HEK293 (cell line): ENCODE measurements around the gene BTG4.

ENCODE experiments used
- CTCF ChIA-PET: fragments of 350-600 bp; formaldehyde crosslinking; extraction: SDS; loops from one replicate; lab custom pipeline; 2021; ENCODE audit warnings: antibody characterized with exemption; lab: Yijun Ruan, JAX
- POLR2A ChIA-PET: fragments of 300-600 bp; formaldehyde crosslinking; extraction: SDS; loops from one replicate; lab custom pipeline; 2020; ENCODE audit warnings: antibody characterized with exemption, inconsistent platforms; lab: Yijun Ruan, JAX
- H3K27ac ChIP-seq: fragments of 200-500 bp; sonication (Bioruptor generic); 2 replicates; pipeline ENCODE4 v1.5.1; 2014; ENCODE audit warnings: low read depth, low read length, control low read depth, inconsistent platforms; ENCODE audit errors: extremely low read depth
- H3K36me3 ChIP-seq, 2 experiments: fragments of 200-500 bp in 1 of 2; sonication (Bioruptor generic) in 1 of 2; 1 replicate in 1 of 2; 2 replicates in 1 of 2; pipeline ENCODE4 v1.5.1; 2014 to 2017; ENCODE audit warnings: inconsistent platforms in 2 of 2, low read length in 2 of 2; ENCODE audit not compliant: control insufficient read depth in 2 of 2, insufficient read depth in 1 of 2
- H3K4me1 ChIP-seq: fragments of 200-500 bp; sonication (Bioruptor generic); 2 replicates; pipeline ENCODE4 v1.5.1; 2014; ENCODE audit warnings: mild to moderate bottlenecking, low read length, inconsistent platforms; ENCODE audit not compliant: control insufficient read depth, insufficient read depth
- H3K4me3 ChIP-seq: 2 replicates; pipeline ENCODE4 v1.5.1; 2011; ENCODE audit warnings: low read depth, mild to moderate bottlenecking, control low read depth, low read length, moderate library complexity
- H3K9me3 ChIP-seq: fragments of 200-500 bp; sonication (Bioruptor generic); 2 replicates; pipeline ENCODE4 v1.5.1; 2014; ENCODE audit warnings: low read depth, low read length, inconsistent platforms; ENCODE audit not compliant: control insufficient read depth, insufficient read depth
- HOXC10 ChIP-seq: sonication (generic); formaldehyde crosslinking; IDR thresholded peaks from 2 replicates; pipeline ENCODE4 v1.8.1; 2023; ENCODE audit warnings: mild to moderate bottlenecking, missing genetic modification reagents
- IKZF3 ChIP-seq: fragments of 450-650 bp; IDR thresholded peaks from 2 replicates; pipeline ENCODE4 v1.5.0; 2018; ENCODE audit warnings: missing biosample characterization, mild to moderate bottlenecking, missing genetic modification characterization, moderate library complexity
- MYNN ChIP-seq: fragments of 450-650 bp; formaldehyde crosslinking; IDR thresholded peaks from 2 replicates; pipeline ENCODE4 v1.5.1; 2016; ENCODE audit warnings: missing biosample characterization, missing genetic modification characterization, borderline replicate concordance
- SCRT2 ChIP-seq: fragments of 450-650 bp; formaldehyde crosslinking; IDR thresholded peaks from 2 replicates; pipeline ENCODE4 v1.5.1; 2016; ENCODE audit warnings: missing biosample characterization, missing genetic modification characterization
- ZBTB20 ChIP-seq: fragments of 450-650 bp; formaldehyde crosslinking; IDR thresholded peaks from 2 replicates; pipeline ENCODE4 v1.5.1; 2016; ENCODE audit warnings: missing biosample characterization, missing genetic modification characterization
- ZBTB8A ChIP-seq: fragments of 450-650 bp; formaldehyde crosslinking; IDR thresholded peaks from 2 replicates; pipeline ENCODE4 v1.5.1; 2016; ENCODE audit warnings: missing biosample characterization, missing genetic modification characterization
- ZFP37 ChIP-seq: fragments of 450-650 bp; formaldehyde crosslinking; IDR thresholded peaks from 2 replicates; pipeline ENCODE4 v1.5.1; 2016; ENCODE audit warnings: missing biosample characterization, missing genetic modification characterization
- ZNF175 ChIP-seq: fragments of 450-650 bp; formaldehyde crosslinking; IDR thresholded peaks from 2 replicates; pipeline ENCODE4 v1.5.1; 2016; ENCODE audit warnings: missing biosample characterization, missing genetic modification characterization
- ZNF335 ChIP-seq: fragments of 450-650 bp; formaldehyde crosslinking; conservative IDR thresholded peaks from 2 replicates; pipeline ENCODE4 v1.5.1; 2016; ENCODE audit warnings: missing biosample characterization, missing genetic modification characterization
- ZNF350 ChIP-seq: fragments of 450-650 bp; formaldehyde crosslinking; IDR thresholded peaks from 2 replicates; pipeline ENCODE4 v1.5.0; 2017; ENCODE audit warnings: missing biosample characterization, mild to moderate bottlenecking, missing genetic modification characterization
- ZNF600 ChIP-seq: fragments of 450-650 bp; formaldehyde crosslinking; IDR thresholded peaks from 2 replicates; pipeline ENCODE4 v1.5.1; 2016; ENCODE audit warnings: missing biosample characterization, missing genetic modification characterization
- ZNF629 ChIP-seq: fragments of 450-650 bp; formaldehyde crosslinking; IDR thresholded peaks from 2 replicates; pipeline ENCODE4 v1.5.1; 2017; ENCODE audit warnings: missing biosample characterization, missing genetic modification characterization
- ZNF660 ChIP-seq: fragments of 450-650 bp; IDR thresholded peaks from 2 replicates; pipeline ENCODE4 v1.5.1; 2018; ENCODE audit warnings: missing biosample characterization, mild to moderate bottlenecking, missing genetic modification characterization
- ZSCAN16 ChIP-seq: fragments of 450-650 bp; formaldehyde crosslinking; IDR thresholded peaks from 2 replicates; pipeline ENCODE4 v1.5.1; 2016; ENCODE audit warnings: missing biosample characterization, missing genetic modification characterization
- ZSCAN30 ChIP-seq: fragments of 450-650 bp; IDR thresholded peaks from 2 replicates; pipeline ENCODE4 v1.5.1; 2018; ENCODE audit warnings: missing biosample characterization, mild to moderate bottlenecking, missing genetic modification characterization, moderate library complexity
- TF ChIP-seq, protein P1 (sequence below): fragments of 450-650 bp; formaldehyde crosslinking; optimal IDR thresholded peaks from 2 replicates; pipeline ENCODE3; 2016; ENCODE audit warnings: missing biosample characterization, mild to moderate bottlenecking, missing genetic modification characterization
- TF ChIP-seq, protein P2 (sequence below): fragments of 450-650 bp; formaldehyde crosslinking; IDR thresholded peaks from 2 replicates; pipeline ENCODE4 v1.5.1; 2017; ENCODE audit warnings: missing biosample characterization, missing genetic modification characterization
- TF ChIP-seq, protein P3 (sequence below): fragments of 450-650 bp; formaldehyde crosslinking; IDR thresholded peaks from 2 replicates; pipeline ENCODE4 v1.5.1; 2016; ENCODE audit warnings: missing biosample characterization, missing genetic modification characterization
- TF ChIP-seq, protein P4 (sequence below): fragments of 450-650 bp; formaldehyde crosslinking; IDR thresholded peaks from 2 replicates; pipeline ENCODE4 v1.5.1; 2016; ENCODE audit warnings: missing biosample characterization, missing genetic modification characterization
- TF ChIP-seq, protein P5 (sequence below): fragments of 450-650 bp; formaldehyde crosslinking; IDR thresholded peaks from 2 replicates; pipeline ENCODE4 v1.5.1; 2016; ENCODE audit warnings: missing biosample characterization, missing genetic modification characterization
- TF ChIP-seq, protein P6 (sequence below): fragments of 450-650 bp; formaldehyde crosslinking; IDR thresholded peaks from 2 replicates; pipeline ENCODE4 v1.5.1; 2017; ENCODE audit warnings: missing biosample characterization, mild to moderate bottlenecking, missing genetic modification characterization, moderate library complexity
- TF ChIP-seq, protein P7 (sequence below): fragments of 450-650 bp; formaldehyde crosslinking; IDR thresholded peaks from 2 replicates; pipeline ENCODE4 v1.5.1; 2016; ENCODE audit warnings: missing biosample characterization, missing genetic modification characterization

Gene BTG4

DNA sequence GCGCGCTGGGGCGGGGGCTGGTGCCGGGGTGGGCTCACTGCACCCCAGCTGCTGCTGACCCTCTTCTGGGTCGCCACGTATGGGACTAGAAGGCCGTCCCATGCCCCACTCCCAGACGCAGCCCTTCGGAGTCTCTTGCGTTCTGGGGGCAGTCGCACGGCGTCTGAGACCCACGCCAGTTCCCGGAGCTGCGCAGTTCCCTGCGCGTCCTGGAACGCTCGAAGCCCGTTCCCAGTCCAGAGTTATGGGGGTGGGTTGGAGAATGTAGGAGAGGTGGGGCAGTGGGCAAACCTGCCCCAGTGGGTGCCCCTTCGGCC is 28.7 kb upstream of the BTG4 start (continued):
- TF ChIP-seq, protein P1, sequence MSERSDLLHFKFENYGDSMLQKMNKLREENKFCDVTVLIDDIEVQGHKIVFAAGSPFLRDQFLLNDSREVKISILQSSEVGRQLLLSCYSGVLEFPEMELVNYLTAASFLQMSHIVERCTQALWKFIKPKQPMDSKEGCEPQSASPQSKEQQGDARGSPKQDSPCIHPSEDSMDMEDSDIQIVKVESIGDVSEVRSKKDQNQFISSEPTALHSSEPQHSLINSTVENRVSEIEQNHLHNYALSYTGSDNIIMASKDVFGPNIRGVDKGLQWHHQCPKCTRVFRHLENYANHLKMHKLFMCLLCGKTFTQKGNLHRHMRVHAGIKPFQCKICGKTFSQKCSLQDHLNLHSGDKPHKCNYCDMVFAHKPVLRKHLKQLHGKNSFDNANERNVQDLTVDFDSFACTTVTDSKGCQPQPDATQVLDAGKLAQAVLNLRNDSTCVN (tag by site-specific recombination) = peak; percentile 49
- TF ChIP-seq ZNF335 (tag by site-specific recombination) (0 out of 2 replicates have a peak, but pooled peaks have one; percentile 40), IKZF3 (tag by site-specific recombination) (no peak), ZBTB20 (tag by site-specific recombination) (no peak), ZNF600 (tag by site-specific recombination) (no peak), ZNF660 (tag by site-specific recombination) (no peak), ZBTB8A (tag by site-specific recombination) (no peak), ZNF175 (tag by site-specific recombination) (no peak), ZSCAN30 (tag by site-specific recombination) (no peak), ZNF629 (tag by site-specific recombination) (no peak), HOXC10 (CRISPR knock-in tag) (no peak)
- TF ChIP-seq, protein P2, sequence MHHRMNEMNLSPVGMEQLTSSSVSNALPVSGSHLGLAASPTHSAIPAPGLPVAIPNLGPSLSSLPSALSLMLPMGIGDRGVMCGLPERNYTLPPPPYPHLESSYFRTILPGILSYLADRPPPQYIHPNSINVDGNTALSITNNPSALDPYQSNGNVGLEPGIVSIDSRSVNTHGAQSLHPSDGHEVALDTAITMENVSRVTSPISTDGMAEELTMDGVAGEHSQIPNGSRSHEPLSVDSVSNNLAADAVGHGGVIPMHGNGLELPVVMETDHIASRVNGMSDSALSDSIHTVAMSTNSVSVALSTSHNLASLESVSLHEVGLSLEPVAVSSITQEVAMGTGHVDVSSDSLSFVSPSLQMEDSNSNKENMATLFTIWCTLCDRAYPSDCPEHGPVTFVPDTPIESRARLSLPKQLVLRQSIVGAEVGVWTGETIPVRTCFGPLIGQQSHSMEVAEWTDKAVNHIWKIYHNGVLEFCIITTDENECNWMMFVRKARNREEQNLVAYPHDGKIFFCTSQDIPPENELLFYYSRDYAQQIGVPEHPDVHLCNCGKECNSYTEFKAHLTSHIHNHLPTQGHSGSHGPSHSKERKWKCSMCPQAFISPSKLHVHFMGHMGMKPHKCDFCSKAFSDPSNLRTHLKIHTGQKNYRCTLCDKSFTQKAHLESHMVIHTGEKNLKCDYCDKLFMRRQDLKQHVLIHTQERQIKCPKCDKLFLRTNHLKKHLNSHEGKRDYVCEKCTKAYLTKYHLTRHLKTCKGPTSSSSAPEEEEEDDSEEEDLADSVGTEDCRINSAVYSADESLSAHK (tag by site-specific recombination) = no peak
- TF ChIP-seq, protein P3, sequence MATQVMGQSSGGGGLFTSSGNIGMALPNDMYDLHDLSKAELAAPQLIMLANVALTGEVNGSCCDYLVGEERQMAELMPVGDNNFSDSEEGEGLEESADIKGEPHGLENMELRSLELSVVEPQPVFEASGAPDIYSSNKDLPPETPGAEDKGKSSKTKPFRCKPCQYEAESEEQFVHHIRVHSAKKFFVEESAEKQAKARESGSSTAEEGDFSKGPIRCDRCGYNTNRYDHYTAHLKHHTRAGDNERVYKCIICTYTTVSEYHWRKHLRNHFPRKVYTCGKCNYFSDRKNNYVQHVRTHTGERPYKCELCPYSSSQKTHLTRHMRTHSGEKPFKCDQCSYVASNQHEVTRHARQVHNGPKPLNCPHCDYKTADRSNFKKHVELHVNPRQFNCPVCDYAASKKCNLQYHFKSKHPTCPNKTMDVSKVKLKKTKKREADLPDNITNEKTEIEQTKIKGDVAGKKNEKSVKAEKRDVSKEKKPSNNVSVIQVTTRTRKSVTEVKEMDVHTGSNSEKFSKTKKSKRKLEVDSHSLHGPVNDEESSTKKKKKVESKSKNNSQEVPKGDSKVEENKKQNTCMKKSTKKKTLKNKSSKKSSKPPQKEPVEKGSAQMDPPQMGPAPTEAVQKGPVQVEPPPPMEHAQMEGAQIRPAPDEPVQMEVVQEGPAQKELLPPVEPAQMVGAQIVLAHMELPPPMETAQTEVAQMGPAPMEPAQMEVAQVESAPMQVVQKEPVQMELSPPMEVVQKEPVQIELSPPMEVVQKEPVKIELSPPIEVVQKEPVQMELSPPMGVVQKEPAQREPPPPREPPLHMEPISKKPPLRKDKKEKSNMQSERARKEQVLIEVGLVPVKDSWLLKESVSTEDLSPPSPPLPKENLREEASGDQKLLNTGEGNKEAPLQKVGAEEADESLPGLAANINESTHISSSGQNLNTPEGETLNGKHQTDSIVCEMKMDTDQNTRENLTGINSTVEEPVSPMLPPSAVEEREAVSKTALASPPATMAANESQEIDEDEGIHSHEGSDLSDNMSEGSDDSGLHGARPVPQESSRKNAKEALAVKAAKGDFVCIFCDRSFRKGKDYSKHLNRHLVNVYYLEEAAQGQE (tag by site-specific recombination) = no peak
- TF ChIP-seq, protein P4, sequence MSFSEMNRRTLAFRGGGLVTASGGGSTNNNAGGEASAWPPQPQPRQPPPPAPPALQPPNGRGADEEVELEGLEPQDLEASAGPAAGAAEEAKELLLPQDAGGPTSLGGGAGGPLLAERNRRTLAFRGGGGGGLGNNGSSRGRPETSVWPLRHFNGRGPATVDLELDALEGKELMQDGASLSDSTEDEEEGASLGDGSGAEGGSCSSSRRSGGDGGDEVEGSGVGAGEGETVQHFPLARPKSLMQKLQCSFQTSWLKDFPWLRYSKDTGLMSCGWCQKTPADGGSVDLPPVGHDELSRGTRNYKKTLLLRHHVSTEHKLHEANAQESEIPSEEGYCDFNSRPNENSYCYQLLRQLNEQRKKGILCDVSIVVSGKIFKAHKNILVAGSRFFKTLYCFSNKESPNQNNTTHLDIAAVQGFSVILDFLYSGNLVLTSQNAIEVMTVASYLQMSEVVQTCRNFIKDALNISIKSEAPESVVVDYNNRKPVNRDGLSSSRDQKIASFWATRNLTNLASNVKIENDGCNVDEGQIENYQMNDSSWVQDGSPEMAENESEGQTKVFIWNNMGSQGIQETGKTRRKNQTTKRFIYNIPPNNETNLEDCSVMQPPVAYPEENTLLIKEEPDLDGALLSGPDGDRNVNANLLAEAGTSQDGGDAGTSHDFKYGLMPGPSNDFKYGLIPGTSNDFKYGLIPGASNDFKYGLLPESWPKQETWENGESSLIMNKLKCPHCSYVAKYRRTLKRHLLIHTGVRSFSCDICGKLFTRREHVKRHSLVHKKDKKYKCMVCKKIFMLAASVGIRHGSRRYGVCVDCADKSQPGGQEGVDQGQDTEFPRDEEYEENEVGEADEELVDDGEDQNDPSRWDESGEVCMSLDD (tag by site-specific recombination) = no peak

DNA sequence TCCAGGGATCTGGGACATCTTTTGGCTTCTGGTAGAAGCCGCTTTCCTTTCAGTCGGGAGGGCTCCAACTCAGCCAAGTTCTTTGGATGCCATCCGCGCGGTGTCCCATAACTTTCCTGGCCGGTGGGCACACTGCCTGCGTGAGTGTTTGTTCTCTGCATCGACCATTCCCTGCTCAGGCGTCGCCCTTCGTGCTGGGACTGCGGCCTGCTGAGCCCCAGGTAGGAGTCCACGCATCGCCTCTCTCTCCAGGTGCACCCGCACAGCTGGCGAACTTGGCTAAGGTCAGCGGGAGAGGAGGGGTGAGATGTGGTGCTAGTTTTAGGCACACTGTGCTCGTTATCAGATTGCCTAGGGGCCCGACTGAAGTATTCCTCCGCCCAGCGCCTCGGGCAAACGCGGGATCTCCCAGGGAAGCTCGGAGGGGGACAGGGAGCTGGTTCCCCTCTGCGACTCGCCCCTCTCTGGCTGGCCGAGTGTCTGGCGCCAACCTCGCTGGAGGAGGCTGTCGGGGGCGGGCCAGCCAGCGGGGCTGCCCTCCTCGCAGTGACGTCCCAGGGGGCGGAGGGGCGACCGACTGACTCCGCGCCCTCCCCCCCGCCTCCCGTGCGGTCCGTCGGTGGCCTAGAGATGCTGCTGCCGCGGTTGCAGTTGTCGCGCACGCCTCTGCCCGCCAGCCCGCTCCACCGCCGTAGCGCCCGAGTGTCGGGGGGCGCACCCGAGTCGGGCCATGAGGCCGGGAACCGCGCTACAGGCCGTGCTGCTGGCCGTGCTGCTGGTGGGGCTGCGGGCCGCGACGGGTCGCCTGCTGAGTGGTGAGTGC is 28.1 kb upstream of the BTG4 start, which contains the start of gene LAYN:
Gene LAYN, plus strand, starts transcription at position 607 of the 823 bp plus-strand sequence. Its CDS starts 124 bp downstream, at position 731.
- ChIA-PET CTCF (interaction anchor here (1.1 kb wide), 1 partner anchor 302 kb away, joined by 3 read pairs; no protein-coding TSS in a partner anchor), POLR2A (no interaction called here)
- Histone ChIP-seq H3K9me3 (no peaks in the 10 kb centered on the region), H3K27ac (no peak within 1 kb of the TSS; the same call in 1 of the 2 replicates), H3K4me3 (peak within 1 kb of the TSS; percentile 42), H3K36me3 (peaks cover 0 to 16% of the 10 kb centered on the region in 2 experiments; a peak in 1 of 3 replicates), H3K4me1 (no peaks in the 10 kb centered on the region)
- no peak for TF ChIP-seq ZFP37 (tag by site-specific recombination)
- TF ChIP-seq, protein P5, sequence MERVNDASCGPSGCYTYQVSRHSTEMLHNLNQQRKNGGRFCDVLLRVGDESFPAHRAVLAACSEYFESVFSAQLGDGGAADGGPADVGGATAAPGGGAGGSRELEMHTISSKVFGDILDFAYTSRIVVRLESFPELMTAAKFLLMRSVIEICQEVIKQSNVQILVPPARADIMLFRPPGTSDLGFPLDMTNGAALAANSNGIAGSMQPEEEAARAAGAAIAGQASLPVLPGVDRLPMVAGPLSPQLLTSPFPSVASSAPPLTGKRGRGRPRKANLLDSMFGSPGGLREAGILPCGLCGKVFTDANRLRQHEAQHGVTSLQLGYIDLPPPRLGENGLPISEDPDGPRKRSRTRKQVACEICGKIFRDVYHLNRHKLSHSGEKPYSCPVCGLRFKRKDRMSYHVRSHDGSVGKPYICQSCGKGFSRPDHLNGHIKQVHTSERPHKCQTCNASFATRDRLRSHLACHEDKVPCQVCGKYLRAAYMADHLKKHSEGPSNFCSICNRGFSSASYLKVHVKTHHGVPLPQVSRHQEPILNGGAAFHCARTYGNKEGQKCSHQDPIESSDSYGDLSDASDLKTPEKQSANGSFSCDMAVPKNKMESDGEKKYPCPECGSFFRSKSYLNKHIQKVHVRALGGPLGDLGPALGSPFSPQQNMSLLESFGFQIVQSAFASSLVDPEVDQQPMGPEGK (tag by site-specific recombination) = no peak
- no peak for TF ChIP-seq ZNF350 (tag by site-specific recombination)
- TF ChIP-seq, protein P6, sequence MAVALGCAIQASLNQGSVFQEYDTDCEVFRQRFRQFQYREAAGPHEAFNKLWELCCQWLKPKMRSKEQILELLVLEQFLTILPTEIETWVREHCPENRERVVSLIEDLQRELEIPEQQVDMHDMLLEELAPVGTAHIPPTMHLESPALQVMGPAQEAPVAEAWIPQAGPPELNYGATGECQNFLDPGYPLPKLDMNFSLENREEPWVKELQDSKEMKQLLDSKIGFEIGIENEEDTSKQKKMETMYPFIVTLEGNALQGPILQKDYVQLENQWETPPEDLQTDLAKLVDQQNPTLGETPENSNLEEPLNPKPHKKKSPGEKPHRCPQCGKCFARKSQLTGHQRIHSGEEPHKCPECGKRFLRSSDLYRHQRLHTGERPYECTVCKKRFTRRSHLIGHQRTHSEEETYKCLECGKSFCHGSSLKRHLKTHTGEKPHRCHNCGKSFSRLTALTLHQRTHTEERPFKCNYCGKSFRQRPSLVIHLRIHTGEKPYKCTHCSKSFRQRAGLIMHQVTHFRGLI (tag by site-specific recombination) = 0 out of 2 replicates have a peak, but pooled peaks have one; percentile 47
- TF ChIP-seq SCRT2 (tag by site-specific recombination) = no peak
- TF ChIP-seq ZSCAN16 (tag by site-specific recombination) = no peak
- TF ChIP-seq, protein P7, sequence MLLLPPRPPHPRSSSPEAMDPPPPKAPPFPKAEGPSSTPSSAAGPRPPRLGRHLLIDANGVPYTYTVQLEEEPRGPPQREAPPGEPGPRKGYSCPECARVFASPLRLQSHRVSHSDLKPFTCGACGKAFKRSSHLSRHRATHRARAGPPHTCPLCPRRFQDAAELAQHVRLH (tag by site-specific recombination) = no peak
- TF ChIP-seq MYNN (tag by site-specific recombination) = no peak
